Measurements from ENCODE around the gene CLPTM1. TPM values are rescaled to one million over a fixed set of nuclear protein-coding genes. Genes with fewer than 3 reads are reported as not detected.

CLPTM1 gene
- total and polyA plus RNA-seq, 2 donors (not counting 3 experiments of a cell fraction or from before 2014, with no cell fraction given), result 108 to 176 TPM

GRCh38 chr19:44908074-44908835 lies 46.9 kb upstream of the CLPTM1 start:
- H3K36me3 ChIP-seq (ENCODE audit: control insufficient read depth in 2 of 2, extremely low read depth in 1 of 2, insufficient read depth in 2 of 2, low read length in 2 of 2), result no peaks in the 10 kb centered on the region
- peaks cover 9 to 11% of the 10 kb centered on the region in 2 experiments for H3K27me3 ChIP-seq (ENCODE audit: control insufficient read depth in 2 of 2, insufficient read depth in 2 of 2, low read length in 2 of 2)
- intact Hi-C loops (cut with micrococcal nuclease) (no loop called here), dilution Hi-C loops (cut with MboI; ENCODE audit: extremely low pct_ligation_motif_present, low sequenced_read_pairs) (no loop called here)
- DNase-seq (ENCODE audit: low read depth, low spot score) (no peak), FAIRE-seq (no peak)
- H2AFZ ChIP-seq (ENCODE audit: low read depth, low read length), result no peak overlapping the region
- H3K27ac ChIP-seq (ENCODE audit: insufficient read depth, low read depth, low read length), result no peak overlapping the region
- POLR2A ChIA-PET, result interaction anchor here (0.6 kb wide), 1 partner anchor 758 kb away, joined by 5 read pairs; no protein-coding TSS in a partner anchor
- no peak overlapping the region for H3K4me2 ChIP-seq (ENCODE audit: insufficient read depth, low read length)
- TF ChIP-seq JUN (IDR thresholded peaks at IDR 0.05; ENCODE audit: borderline replicate concordance, insufficient read depth, insufficient read length, low read depth), result no peak
- no peak for TF ChIP-seq POLR2A (IDR thresholded peaks at IDR 0.05; ENCODE audit: low read depth, low read length)
- no peak for TF ChIP-seq POLR2AphosphoS5 (IDR thresholded peaks at IDR 0.05; ENCODE audit: insufficient read depth, low read depth, low read length)
- no peak for TF ChIP-seq MYC (IDR thresholded peaks at IDR 0.05; ENCODE audit: low read depth, low read length)
- TF ChIP-seq CTCF (IDR thresholded peaks at IDR 0.05; ENCODE audit: extremely low read depth in 1 of 2, insufficient read depth in 1 of 2, low read depth in 1 of 2, low read length in 2 of 2), result no peak
- no peak for TF ChIP-seq MAX (IDR thresholded peaks at IDR 0.05; ENCODE audit: insufficient read depth, insufficient read length)
- no peak for TF ChIP-seq EZH2 (IDR thresholded peaks at IDR 0.05; ENCODE audit: borderline replicate concordance, low read depth, low read length, severe bottlenecking)
- no peak for TF ChIP-seq GATA2 (IDR thresholded peaks at IDR 0.05; ENCODE audit: insufficient read depth, insufficient read length, low read depth, low read length)
- TF ChIP-seq FOS (IDR thresholded peaks at IDR 0.05; ENCODE audit: borderline replicate concordance, insufficient read depth, low read length), result no peak
- no TSS peak for BruUV-seq (replicated peaks)
- no peaks in the 10 kb centered on the region for H3K79me2 ChIP-seq (ENCODE audit: control insufficient read depth, insufficient read depth, low read length)
- H3K9ac ChIP-seq (replicated peaks; ENCODE audit: extremely low read depth, insufficient read depth, low read length), result no peak overlapping the region
- H3K4me3 ChIP-seq (replicated peaks in 1 of 3; ENCODE audit: insufficient read depth in 1 of 3, low read depth in 1 of 3, low read length in 3 of 3), result no peak overlapping the region
- H4K20me1 ChIP-seq (replicated peaks; ENCODE audit: control insufficient read depth, extremely low read depth, insufficient read depth, low read length), result no peaks in the 10 kb centered on the region
- no peaks in the 10 kb centered on the region for H3K9me3 ChIP-seq (replicated peaks; ENCODE audit: control insufficient read depth, insufficient read depth, low read length)
- CTCF ChIA-PET, result interaction anchor here (1.8 kb wide), 1 partner anchor 44 kb away, joined by 7 read pairs; no protein-coding TSS in a partner anchor
- no peaks in the 10 kb centered on the region for H3K9me1 ChIP-seq (replicated peaks; ENCODE audit: control insufficient read depth, extremely low read depth, insufficient read depth, low read length)
- H3K4me1 ChIP-seq (ENCODE audit: control insufficient read depth, extremely low read depth, insufficient read depth, low read length), result peaks cover 9% of the 10 kb centered on the region

All from endothelial cell of umbilical vein (primary cell).